ENCODE results near the gene COL9A1. TPM values are rescaled to one million over a fixed set of nuclear protein-coding genes. Genes with fewer than 3 reads are reported as not detected.

Gene COL9A1
- polyA plus RNA-seq, 1 experiment, result not detected

DNA sequence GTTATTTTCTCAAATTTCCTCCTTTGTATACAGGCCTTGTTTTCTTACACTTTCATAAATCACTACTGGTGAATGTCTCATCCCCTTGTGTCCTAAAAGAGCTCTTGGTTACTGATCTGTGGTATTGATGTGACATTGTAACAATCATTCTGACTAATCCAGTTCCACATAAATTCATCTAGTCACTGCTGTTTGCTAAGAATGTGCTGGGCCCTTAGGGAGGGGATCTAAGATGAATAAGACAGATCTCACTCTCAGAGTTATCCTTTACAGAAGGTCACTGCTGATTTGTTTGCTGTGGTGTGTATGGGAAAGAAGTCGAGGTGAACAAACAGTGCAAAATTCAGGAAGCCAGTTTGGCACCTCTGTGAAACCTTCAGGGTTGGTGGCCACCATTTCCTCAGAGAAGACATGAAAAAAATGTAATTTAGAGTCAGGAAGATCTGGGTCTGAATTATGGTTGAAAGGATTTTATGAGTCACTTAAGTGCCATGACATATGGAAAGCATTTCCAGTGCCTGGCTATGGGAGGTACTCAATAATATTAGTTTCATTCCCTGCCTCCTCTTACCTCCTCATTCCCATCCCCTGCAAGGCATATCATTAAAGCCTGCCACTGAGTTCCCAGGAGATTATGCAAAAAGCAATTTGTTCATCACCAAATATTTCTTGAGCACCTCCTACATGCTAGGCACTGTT is 121.8 kb downstream of the COL9A1 start:
- TF ChIP-seq, protein P1, sequence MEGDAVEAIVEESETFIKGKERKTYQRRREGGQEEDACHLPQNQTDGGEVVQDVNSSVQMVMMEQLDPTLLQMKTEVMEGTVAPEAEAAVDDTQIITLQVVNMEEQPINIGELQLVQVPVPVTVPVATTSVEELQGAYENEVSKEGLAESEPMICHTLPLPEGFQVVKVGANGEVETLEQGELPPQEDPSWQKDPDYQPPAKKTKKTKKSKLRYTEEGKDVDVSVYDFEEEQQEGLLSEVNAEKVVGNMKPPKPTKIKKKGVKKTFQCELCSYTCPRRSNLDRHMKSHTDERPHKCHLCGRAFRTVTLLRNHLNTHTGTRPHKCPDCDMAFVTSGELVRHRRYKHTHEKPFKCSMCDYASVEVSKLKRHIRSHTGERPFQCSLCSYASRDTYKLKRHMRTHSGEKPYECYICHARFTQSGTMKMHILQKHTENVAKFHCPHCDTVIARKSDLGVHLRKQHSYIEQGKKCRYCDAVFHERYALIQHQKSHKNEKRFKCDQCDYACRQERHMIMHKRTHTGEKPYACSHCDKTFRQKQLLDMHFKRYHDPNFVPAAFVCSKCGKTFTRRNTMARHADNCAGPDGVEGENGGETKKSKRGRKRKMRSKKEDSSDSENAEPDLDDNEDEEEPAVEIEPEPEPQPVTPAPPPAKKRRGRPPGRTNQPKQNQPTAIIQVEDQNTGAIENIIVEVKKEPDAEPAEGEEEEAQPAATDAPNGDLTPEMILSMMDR (IDR thresholded peaks at IDR 0.05; ENCODE audit: insufficient read depth, low read depth, low read length), result no peak
- Histone ChIP-seq H3K27me3 (ENCODE audit: control insufficient read depth, insufficient read depth, low read length) (no peaks in the 10 kb centered on the region), H3K4me3 (ENCODE audit: low read depth, low read length) (no peak overlapping the region), H3K36me3 (ENCODE audit: control insufficient read depth, insufficient read depth, low read length) (no peaks in the 10 kb centered on the region)
- ChIA-PET CTCF (no interaction called here), POLR2A (no interaction called here)
- DNase-seq (ENCODE audit: low read depth), result no peak

DNA sequence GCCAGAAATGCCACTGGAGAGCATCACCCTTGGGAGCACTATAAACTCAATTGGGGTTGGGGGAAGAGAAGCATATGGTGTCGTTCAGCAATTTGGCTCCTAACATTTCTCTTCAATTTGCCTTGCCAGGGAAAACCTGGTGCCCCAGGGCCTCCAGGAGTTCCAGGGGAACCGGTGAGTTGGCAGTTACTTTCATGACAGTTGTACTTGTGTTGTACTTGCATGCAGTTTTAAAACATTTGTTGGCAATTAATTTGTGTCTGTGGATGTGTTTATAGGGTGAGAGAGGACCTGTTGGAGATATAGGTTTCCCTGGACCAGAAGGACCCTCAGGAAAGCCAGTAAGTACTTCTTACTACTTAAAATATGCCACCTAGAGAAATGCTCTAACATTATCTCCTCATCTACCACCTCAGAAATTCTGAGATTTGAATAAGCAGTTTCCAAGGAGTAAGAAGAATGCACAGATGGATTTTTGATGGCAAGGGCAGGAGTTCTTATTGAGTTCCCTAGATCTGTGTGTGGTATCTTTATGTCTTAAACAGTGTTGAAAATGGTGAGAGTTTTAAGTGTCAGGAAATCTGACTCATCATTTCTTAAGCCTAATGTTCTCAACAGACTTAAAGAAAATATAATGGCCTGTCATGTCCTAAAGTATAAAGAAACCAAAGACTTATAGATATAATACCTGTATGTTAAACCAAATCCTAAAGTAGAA is 122.5 kb downstream of the COL9A1 start:
- TF ChIP-seq, protein P1 (IDR thresholded peaks at IDR 0.05; ENCODE audit: insufficient read depth, low read depth, low read length), result no peak
- H3K27me3 ChIP-seq (ENCODE audit: control insufficient read depth, insufficient read depth, low read length), result no peaks in the 10 kb centered on the region
- H3K4me3 ChIP-seq (ENCODE audit: low read depth, low read length), result no peak overlapping the region
- H3K36me3 ChIP-seq (ENCODE audit: control insufficient read depth, insufficient read depth, low read length), result no peaks in the 10 kb centered on the region
- CTCF ChIA-PET, result interaction anchor here (0.6 kb wide), 1 partner anchor 713 kb away, joined by 4 read pairs; no protein-coding TSS in a partner anchor
- POLR2A ChIA-PET, result no interaction called here
- DNase-seq (ENCODE audit: low read depth), result no peak

DNA sequence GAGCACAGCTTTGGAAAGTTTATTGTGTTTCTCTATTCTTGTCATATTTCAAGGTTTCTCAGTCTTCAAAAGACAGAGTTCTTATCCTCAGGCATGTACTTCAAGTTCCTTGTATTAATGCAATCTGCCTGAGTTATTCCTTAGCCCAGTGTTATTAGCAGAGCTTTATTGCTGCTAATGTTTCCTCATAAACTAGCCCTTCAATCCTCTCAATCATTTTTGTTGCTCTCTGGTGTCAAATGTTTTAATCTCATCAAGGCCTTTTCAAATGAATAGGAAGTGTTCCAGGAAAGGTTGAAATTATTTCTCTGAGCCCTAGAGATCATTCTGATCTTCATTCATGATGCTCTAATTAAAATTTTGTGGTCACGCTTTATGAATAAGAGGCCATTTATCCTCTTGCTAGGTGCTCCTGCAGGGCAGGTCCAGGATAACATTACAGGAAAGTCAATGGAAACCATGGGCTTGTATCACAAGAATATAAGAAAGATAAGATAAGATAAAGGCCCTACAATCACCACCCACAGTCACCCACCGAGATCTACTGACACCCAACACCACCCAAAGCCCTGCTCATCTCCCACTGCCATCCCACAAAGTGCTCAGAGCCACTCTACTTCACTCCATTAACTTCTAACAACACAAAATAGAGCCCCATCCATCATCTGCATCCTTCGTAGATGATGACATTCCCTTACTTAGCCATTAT is 125.9 kb downstream of the COL9A1 start:
- TF ChIP-seq, protein P1 (IDR thresholded peaks at IDR 0.05; ENCODE audit: insufficient read depth, low read depth, low read length), result no peak
- no peak overlapping the region for H3K4me3 ChIP-seq (ENCODE audit: low read depth, low read length)
- POLR2A ChIA-PET, result no interaction called here
- CTCF ChIA-PET, result no interaction called here
- no peaks in the 10 kb centered on the region for H3K27me3 ChIP-seq (ENCODE audit: control insufficient read depth, insufficient read depth, low read length)
- no peaks in the 10 kb centered on the region for H3K36me3 ChIP-seq (ENCODE audit: control insufficient read depth, insufficient read depth, low read length)
- no peak for DNase-seq (ENCODE audit: low read depth)

DNA sequence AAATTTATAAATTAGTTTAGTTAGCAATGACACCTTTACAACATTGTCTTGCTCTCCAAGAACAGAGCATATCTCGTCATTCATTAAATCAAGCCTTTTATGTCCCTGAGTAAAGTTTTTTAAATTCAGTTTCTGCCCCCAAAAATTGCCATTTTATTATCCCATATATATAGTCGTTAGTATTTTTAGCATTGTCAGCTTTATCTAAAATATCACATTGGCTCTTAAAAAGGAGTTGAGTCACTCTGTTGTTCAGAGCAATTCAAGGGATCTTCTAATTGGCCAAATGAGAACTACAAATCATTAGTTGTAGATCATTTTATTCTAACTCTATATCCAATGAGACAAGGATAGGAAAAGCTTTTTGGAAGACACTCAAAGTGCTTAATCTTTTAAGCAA is 127.1 kb downstream of the COL9A1 start:
- no peaks in the 10 kb centered on the region for H3K36me3 ChIP-seq (ENCODE audit: control insufficient read depth, insufficient read depth, low read length)
- H3K4me3 ChIP-seq (ENCODE audit: low read depth, low read length), result no peak overlapping the region
- H3K27me3 ChIP-seq (ENCODE audit: control insufficient read depth, insufficient read depth, low read length), result no peaks in the 10 kb centered on the region
- TF ChIP-seq, protein P1 (IDR thresholded peaks at IDR 0.05; ENCODE audit: insufficient read depth, low read depth, low read length), result no peak
- ChIA-PET POLR2A (no interaction called here), CTCF (interaction anchor here (1.3 to 1.4 kb wide), 2 partner anchors 9 to 16 kb away, joined by 3 read pairs; no protein-coding TSS in a partner anchor)
- DNase-seq (ENCODE audit: low read depth), result no peak

GRCh38 chr6:70172252-70172651 is 130.6 kb downstream of the COL9A1 start:
- no peak overlapping the region for H3K4me3 ChIP-seq (ENCODE audit: low read depth, low read length)
- ChIA-PET POLR2A (no interaction called here), CTCF (no interaction called here)
- H3K36me3 ChIP-seq (ENCODE audit: control insufficient read depth, insufficient read depth, low read length), result no peaks in the 10 kb centered on the region
- no peaks in the 10 kb centered on the region; the same call in 1 of the 2 replicates for H3K27me3 ChIP-seq (ENCODE audit: control insufficient read depth, insufficient read depth, low read length)
- no peak for DNase-seq (ENCODE audit: low read depth)
- TF ChIP-seq, protein P1 (IDR thresholded peaks at IDR 0.05; ENCODE audit: insufficient read depth, low read depth, low read length), result no peak
